NCI-H69 (cell line): Measurements from ENCODE around the gene FAM83G.
"Not testable (repeated sequence)": the region's sequence is repeated elsewhere in the genome, so short reads cannot be mapped to it uniquely, and the experiment has no call there.

Experiments used
- DNase-seq: peaks from one replicate; lab custom pipeline; 2025; lab: John Stamatoyannopoulos, UW

The FAM83G gene

DNA sequence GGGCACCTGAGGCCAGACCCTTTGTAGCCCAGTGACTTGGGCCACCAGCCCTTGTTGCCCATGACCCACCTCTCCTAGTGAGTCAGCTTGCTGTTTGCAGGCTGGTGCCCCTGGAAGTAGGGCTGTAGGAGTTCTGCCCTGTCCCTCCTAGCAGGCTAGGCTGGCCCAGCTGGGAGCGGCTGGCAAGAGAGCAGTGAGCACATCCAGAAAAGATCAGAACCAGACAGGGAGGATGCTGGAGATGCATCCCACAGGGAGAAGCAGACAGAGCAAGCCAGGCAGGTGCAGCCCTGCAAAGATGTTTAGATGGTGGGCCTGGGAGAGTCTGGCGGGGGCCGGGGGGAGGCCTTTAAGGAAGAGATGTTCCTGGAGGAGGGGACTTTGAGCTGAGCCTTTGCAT, 50.2 kb downstream of the FAM83G start:
- no peak for DNase-seq

DNA sequence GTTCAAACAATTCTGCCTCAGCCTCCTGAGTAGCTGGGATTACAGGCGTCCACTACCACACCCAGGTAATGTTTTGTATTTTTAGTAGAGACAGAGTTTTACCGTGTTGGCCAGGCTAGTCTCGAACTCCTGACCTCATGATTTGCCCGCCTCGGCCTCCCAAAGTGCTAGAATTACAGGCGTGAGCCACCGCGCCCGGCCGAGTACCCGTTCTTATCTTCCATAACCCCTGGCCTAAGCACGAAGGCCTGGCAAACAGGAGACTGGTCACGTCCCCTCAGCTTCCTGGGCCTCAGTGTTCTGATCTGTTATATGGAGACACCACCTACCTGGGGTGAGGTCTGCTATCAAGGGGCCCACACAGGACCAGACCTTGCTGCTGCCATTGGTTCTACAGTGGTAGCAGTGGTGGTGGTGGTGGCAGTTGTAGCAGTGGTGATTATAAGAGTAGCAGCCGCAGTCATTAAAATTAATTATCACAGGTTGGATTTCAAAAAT, 51.3 kb downstream of the FAM83G start:
- DNase-seq = no peak

DNA sequence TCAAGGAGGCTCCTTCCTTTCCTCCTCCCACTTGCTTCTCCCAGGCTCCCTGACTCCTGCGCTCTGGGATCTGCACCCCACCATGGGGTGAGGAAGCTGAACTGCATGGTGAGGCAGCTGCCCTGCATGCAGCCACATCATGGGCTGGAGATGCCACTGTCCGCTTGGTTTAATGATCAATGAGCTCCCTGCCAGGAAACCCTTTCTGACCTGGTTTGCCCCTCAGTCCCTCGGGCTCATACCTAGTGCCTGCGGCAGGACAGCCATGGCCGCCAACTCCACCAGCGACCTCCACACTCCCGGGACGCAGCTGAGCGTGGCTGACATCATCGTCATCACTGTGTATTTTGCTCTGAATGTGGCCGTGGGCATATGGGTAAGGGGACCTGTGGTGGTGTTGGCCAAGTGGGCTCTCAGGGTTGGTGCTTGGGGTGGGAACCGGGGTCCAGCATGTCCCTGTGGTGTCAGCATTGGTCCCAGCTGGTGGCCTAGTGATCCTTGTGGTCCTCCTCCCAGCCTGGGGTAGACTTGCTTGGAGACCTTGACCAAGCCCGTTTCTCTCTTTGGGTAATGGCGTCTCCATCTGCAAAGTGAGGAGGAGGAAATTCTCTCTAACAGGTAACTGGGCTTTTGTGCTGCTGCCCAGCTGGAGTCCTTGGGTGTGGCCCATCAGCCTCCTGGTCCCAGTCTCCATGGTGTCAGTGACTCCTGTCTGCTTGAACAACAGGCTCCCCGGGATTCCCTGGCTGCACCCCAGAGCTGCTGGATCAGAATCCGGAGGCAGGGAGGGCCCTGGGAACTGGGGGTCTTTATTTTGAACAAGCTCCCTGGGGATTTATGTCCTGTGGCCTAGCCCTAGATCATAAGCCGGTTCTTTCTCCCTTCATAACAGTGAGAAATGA, 52.4 kb downstream of the FAM83G start, which contains the start of gene SLC5A10:
SLC5A10 (plus strand) TSS at position 225 of the 902 bp plus-strand sequence; CDS start at position 266, 41 bp downstream.
- peak; percentile 49 for DNase-seq

DNA sequence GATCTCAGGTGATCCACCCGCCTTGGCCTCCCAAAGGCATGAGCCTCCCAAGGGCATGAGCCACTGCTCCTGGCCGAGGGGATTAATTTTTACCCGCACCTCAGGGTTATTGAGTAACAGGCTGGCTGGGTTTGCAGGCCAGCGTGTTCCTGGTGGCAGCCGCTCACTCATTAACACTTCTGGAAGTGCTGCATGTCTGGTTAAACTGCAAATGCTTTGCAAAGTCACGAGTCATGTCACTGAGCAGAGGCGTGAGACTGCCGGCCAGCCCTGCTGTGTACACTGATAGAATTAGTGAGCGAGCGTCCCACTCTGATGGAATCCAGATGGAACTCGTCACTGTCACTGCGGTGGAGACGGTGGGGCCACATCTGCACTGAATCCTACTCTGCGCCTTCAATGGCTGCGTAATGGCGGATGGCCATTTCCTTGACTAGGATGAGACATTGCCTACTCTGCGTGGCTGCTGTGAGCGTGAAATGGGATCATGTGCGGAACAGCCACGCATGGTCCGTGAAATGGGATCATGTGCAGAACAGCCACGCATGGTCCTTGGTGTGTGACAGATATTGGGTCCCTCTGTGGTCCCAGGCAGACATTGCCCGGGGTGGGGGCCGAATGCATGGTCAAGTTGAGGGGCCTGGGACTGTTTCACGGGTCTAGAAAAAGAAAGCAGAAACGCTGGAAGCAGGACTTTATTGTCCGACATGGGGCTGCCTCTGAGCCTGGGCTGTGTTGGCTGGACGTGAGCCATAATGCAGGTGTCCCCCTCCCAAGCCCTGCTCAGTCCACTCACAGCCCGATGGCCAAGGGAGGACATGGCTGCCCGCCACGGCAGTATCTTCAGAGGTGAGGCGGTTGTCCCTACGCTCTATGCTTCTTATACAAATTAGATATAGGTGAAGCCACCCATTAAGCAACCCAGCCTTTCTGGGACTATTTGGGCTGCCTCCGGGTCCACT, 53.3 kb downstream of the FAM83G start:
- no peak for DNase-seq

DNA sequence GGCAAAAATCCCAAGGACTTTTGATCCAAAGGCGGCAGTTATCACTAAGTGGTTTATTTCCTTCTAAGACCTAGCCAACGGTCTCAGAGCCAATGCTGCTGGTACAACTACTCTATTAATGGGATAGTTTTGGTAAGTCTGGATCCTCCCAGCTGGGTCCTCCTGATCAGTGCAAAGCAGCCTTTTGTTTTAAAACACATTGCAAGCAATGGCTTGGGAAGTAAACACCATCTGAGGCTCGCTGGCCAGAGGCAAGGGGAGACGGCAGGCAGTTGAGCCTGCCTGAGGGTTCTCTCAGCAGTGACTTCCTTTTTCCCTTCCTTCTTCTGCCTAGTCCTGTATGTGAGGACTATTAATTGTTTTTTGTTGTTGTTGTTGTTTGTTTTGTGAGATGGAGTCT, 54.2 kb downstream of the FAM83G start:
- no peak for DNase-seq

DNA sequence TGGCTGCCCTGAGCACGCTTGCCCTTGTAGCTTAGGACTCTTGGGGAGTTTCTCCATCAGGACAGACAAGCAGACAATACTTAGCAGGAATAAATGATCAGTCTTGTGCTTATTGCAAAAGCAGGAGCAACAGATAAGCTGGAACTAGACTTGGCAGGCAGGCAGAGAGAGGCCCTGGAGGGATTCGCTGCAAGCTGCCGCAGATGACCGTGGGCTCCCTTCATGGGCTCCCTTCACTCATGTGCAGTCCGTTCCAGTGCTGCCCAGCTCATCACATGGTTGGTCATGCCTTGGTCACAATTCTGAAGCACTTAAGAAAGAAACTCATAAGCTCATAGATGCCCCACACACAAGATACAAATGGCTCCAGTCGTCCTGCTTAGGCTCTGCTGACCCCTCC, 55.0 kb downstream of the FAM83G start:
- DNase-seq = no peak

DNA sequence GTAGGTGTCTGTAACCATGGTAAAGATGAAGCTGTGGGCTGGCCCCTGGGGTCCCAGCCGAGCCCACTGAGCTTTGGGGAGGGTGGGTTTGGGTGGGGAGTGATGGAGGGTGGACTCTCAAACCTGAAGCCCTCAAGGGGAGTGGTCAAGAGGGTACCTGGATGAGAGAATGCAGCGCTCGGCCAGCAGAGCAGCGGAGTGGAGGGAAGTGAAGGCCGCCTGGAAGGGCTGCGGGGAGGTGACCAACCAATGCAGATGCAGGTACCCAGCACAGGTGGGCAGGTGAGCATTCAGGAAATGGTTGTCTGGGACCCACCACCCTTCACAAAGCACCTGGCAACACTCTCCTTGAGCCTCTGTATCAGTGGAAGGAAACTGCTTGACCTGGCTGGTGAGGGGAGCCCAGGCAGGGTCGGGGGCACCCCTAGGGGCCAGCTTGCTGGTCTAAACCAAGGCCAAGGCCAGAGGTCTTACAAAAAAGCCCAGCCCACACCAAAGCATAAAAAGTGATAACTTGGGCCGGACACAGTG, 56.0 kb downstream of the FAM83G start:
- DNase-seq = no peak

DNA sequence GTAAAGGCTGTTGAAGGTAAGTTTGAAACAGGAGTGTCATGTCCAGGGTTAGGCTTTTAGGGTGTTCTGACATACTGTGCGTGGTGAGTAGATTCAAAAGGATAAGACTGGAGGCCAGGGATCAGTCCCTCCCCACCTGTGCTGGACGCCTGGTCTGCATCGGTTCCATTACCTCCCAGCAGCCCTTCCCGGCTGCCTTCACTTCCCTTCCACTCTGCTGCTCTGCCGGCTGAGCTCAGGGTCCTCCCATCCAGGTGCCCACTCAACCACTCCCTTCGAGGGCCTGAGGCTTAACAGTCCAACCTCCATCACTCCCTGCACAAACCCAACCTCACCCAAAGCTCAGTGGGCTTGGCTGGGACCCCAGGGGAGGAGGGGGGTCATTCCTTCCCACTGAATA, 56.7 kb downstream of the FAM83G start:
- no peak for DNase-seq

DNA sequence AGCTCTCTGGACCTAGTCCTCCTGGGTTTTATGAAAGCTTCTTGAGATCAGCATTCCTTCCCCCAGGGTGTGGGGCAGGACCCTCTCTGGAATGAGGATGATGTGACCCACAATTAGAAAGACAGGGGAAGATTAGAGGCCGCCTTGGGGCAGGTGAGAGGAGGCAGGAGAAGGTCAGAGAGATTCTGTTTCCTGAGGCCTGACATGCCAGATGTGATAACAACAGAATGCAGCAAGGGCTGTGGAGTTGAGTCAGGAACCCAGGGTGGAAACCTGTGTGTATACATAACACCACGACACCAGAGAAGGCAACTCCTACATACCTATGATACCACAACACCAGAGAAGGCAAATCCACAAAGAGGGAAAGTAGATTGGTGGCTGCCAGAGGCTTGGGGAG, 58.0 kb downstream of the FAM83G start:
- DNase-seq = no peak

DNA sequence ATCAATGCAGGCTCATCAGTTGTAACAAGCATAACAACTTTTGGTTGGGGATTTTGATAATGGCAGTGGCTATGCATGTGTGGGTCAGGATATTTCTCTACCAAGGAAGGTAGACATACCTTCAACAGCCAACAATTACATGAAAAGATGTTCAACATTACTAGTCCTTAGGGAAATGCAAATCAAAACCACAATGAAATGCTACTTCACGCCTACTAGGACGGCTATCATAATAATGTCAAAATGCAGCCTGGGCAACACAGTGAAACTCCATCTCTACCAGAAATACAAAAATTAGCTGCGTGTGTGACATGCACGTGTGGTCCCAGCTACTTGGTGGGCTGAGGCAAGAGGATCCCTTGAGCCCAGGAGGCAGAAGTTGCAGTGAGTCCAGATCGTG, 59.9 kb downstream of the FAM83G start:
- no peak for DNase-seq

DNA sequence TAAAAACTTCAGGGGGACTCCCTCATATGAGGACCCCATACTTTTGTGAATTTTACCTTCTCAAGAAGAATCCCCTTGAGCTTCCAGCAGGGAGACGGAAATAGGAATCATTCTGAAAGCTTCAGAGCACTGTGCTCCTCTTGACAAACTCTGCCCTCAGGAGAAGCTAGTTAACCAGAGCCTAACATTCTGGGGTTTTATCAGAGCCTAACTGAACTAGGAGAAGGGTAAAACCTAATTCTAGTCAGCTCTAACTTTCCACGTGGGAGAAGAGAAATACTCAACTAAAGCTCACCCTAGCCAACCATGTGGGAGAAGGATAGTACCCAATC, 65.9 kb downstream of the FAM83G start:
- no peak for DNase-seq

DNA sequence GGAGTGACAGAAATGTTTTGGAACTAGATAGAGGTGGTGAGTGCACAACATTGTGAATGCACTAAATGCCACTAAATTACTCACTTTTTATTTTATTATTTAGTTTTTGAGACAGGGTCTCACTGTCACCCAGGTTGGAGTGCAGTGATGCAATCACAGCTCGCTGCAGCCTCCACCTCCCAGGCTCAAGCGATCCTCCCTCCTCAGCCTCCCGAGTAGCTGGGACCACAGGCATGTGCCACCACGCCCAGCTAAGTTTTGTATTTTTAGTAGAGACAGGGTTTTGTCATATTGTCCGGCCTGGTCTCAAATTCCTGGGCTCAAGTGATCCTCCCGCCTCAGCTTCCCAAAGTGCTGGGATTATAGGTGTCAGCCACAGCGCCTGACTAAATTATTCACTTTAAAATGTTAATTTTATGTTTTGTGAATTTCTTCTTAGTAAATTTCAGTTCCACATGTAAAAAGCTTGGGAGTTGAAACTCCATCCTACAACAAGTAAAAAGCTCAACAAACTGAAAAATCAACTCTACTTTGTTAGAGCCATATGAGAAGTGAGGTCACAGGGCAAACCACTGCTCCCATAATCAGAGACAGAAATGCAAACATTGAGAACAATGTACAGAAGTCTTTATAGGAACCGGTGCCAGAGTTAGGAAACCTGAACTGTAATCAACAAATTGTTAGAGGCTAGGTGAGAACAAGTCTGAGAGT, 66.4 kb downstream of the FAM83G start:
- peak; percentile 67 for DNase-seq

DNA sequence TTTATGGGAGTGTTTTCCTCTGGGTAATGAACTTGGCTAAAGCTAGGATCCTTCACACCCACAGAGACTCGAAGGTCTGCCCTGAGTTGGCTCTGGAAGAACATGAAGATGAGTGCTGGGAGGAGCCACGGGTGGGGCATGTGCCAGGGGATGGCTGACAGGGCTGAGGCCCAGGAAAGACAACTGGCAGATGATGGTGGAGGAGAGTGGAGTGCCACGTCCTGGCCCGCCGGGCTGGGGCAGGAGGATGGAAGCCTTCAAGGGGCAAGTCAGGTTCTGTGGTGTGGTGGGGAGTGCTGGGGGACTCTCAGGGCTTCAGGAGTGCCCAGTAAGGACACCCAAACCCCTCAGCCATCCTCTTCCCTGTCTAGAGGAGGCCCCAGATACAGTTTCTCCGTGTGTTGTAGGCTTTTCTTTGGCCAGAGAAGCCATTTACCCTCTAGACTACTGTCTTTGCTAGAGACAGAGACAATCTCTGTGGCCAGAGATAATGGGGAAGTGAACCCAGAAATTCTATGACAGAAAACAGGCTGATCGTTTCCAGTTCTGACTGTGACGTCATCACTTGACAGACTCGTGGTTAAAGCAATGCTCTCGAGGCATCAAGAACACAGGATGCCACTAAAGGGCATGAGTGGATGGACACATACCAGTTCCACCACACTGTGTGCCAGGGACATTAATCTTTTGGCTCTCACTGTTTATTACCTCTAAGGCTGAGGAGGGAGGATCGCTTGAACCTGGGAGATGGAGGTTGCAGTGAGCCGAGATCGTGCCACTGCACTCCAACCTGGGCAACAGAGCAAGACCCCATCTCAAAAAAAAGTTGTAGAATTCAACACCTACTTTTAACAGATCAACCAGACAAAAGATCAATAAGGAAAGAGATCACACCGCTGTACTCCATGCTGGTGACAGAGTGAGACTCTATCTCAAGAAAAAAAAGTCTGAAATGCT, 71.2 kb downstream of the FAM83G start:
- no peak for DNase-seq

DNA sequence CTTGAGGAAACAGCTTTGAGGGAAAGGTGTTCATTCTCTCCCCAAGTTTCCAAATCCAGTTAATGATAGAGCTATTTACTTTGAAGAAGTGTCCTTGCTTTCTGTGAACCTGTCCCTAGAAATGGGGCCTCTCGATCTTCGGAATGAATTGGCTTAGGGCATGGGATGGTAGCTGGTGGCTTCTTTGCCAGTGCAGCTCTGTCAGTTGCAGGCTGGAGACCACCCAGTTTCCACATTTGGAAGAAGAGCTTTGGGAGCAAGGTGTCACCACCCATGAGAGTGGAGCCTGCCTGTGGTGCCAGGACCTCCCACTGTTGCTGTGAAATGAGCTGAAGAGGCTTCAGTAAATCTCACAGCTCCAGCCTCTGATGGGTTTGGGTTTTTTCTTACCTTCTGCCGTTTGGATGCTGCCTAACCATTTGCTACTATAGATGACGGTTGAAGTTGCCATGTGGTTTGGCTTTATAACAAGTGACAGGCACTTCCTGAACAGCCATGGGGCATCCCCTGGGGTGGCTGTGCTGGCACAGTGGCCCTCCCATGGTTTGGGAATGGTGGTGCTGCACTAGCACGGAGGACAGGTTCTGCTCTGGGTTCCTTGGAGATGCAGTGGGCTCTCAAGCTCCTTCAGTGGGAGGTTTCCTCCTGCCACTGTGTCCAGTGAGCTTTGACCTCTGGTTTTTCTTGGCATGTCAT, 72.1 kb downstream of the FAM83G start:
- no peak for DNase-seq

DNA sequence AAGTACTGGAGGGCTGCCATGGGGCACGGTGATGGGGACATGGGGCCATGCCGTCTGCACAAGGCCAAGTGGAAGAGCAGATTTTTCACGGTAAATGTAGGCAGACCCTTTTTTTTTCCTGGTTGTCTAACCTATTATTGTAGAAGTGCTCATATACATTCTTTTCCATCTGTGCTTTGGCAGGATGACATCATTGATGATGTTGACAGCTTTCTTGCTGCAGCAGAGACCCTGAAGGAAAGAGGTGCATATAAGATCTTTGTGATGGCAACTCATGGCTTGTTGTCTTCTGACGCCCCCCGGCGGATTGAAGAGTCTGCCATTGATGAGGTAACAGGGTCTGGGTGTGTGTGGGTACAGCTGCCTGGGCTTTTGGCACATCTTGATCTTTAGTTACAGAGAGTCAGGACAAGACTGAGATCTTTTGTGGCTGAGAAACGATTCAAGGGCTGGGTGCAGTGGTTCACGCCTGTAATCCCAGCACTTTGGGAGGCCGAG, 75.9 kb downstream of the FAM83G start:
- no peak for DNase-seq

DNA sequence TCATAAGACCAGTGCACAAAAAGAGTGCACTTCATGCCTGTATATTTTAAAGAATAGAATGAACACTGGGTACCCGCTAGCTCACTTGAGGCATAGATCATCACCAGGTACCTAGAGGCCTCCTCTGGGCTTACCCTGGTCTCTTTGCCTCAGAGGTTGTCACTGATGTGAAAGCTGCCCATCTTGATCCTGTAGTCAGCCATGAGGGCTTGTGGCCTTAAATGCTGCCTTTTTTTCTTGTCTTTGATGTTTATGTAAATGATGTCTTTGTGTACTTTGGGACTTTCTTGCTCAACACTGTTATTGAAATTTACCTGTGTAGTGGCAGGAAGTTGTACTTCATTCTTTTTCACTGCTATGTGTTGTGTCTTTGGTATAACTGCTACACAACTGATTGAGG, 79.4 kb downstream of the FAM83G start:
- DNase-seq = no peak

DNA sequence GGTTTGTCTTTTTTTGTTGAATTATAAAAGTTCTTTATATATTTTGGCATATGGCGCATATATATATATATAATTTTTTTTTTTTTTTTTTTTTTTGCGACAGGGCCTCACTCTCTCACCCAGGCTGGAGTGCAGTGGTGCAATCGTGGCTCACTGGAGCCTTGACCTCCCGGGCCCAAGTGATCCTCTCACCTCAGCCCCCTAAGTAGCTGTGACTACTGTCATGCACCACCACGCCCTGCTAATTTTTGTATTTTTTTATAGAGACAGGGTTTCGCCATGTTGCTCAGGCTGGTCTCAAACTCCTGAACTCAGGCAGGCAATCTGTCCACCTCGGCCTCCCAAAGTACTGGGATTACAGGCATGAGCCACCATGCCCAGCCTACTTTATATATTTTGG, 82.0 kb downstream of the FAM83G start:
- DNase-seq = not testable (repeated sequence)

DNA sequence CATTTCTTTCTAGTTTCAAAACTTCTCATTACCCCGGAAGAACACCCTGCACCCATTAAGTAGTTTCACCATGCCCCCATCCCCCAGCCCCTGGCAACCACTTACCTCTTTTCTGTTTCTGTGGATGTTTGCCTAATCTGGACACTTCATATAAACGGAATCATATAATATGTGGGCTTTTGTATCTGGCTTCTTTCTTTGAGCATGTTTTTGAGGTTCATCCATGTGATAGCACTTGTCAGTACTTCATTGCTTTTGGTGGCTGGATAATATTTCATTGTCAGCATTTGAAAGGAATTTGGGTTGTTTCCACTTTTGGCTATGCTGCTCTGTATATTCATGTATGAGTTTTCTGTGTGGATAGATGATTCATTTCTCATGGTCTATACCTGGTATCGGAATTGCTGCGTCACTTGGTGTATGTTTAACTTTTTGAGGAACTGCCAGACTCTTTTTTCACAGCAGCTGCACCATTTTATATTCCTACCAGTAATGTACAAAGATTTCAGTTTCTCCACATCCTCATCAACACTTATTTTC, 82.6 kb downstream of the FAM83G start:
- DNase-seq = no peak

DNA sequence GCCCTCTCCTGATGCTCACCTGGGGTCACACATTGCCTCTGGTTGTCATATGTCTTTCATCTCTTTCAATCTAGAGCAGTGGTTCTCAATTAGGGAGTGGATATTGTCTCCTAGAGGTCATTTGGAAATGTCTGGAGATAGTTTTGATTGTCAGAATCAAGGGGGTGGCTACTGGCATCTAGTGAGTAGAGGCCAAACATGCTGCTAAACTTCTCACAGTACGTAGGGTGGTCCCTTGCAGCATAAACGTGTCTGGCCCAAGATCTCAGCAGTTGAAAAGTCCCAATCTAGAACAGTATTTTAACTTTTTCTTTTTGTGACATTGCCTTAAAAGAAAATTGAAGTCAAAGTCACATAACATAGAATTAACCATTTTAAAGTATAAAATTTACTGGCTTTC, 83.1 kb downstream of the FAM83G start:
- no peak for DNase-seq
